Hepatocyte (in vitro differentiated cells): ENCODE data around the gene FHOD3.

Experiments
- EZH2 ChIP-seq: fragments of 200-600 bp; sonication (generic); IDR thresholded peaks from 2 replicates; pipeline ENCODE4 v1.6.1; 2016; ENCODE audit warnings: antibody characterized with exemption, mild to moderate bottlenecking, borderline replicate concordance
- TF ChIP-seq, protein P1 (sequence below): fragments of 200-600 bp; sonication (generic); IDR thresholded peaks from 2 replicates; pipeline ENCODE4 v1.5.1; 2016; ENCODE audit warnings: antibody characterized with exemption, mild to moderate bottlenecking; ENCODE audit not compliant: poor library complexity

DNA sequence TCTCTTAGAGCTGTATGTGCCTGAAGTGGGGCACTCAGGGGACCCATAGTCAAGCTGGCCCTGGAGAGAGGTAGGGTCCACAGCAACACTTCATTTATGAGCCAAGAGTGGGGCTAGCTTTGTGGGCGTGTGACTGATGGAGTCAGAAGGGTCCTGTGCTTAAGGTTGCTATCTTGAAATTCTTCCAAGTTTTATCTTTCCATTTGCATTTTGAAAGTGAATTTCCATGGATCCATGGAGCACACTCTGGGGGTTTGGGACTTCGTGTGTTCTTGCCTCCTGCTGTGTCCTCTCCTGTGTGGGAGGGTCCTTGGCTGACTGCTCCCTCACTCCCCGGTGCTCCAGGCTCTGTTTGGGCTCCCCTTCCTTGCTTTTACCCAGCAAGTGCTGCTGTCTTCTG, 50.8 kb downstream of the FHOD3 start:
- TF ChIP-seq, protein P1, sequence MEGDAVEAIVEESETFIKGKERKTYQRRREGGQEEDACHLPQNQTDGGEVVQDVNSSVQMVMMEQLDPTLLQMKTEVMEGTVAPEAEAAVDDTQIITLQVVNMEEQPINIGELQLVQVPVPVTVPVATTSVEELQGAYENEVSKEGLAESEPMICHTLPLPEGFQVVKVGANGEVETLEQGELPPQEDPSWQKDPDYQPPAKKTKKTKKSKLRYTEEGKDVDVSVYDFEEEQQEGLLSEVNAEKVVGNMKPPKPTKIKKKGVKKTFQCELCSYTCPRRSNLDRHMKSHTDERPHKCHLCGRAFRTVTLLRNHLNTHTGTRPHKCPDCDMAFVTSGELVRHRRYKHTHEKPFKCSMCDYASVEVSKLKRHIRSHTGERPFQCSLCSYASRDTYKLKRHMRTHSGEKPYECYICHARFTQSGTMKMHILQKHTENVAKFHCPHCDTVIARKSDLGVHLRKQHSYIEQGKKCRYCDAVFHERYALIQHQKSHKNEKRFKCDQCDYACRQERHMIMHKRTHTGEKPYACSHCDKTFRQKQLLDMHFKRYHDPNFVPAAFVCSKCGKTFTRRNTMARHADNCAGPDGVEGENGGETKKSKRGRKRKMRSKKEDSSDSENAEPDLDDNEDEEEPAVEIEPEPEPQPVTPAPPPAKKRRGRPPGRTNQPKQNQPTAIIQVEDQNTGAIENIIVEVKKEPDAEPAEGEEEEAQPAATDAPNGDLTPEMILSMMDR, result no peak
- no peak for TF ChIP-seq EZH2
